ENCODE data around the gene ZC3H18. TPM values are rescaled to one million over a fixed set of nuclear protein-coding genes. Genes with fewer than 3 reads are reported as not detected.

ZC3H18 gene
- total and polyA plus RNA-seq, 2 experiments from 2014 or later, result 16.8 to 37.1 TPM

DNA sequence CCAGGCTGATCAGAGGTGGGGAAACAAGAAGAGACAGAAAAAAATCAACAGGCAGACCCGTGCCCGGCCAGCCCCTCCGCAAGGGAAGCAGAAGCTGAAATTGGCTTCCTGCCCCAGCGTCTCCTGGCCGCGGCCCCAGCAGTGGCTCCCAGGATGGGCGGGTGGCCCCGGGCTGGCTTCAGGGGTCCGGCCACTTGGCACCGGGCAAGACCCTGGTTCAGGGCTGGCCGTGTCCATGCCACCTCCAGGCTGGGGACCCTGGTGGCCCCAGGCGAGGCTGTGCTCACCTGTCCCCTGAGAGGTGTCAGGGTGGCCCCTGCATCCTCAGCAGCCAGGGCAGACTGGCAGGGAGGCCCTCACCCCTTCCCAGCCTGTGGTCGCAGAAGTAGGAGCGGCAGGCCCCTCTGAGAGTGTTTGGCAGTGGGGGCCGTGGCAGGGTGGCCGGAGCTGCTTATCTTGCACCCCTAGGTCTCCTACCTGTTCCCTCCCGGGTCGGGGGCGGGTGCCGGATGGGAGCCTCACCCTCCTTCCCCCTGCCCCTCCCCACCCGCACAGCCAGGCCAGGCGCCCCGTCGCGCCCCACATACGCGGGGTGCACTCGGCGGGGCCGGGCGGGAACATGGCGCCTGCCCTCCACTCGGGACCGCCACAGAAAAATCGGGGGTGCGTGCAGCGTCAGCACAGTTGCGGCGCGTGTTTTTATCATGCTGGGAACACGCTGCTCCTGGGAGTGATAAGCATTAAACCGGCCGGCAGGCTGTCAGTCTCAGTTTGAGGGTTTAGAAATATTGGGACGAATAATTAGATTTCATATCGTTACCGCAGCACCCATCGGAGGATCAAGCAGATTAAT is 46.7 kb upstream of the ZC3H18 start:
- H2AFZ ChIP-seq, result no peak overlapping the region
- H3K9me3 ChIP-seq (ENCODE audit: low read depth), result no peaks in the 10 kb centered on the region
- no peaks in the 10 kb centered on the region for H4K20me1 ChIP-seq (ENCODE audit: insufficient read depth, poor library complexity, severe bottlenecking)
- peaks cover 14% of the 10 kb centered on the region for H3K4me1 ChIP-seq (ENCODE audit: insufficient read depth)
- no peaks in the 10 kb centered on the region for H3K9me2 ChIP-seq (replicated peaks; ENCODE audit: insufficient read depth)
- no peak overlapping the region for H3K4me3 ChIP-seq
- no peak for DNase-seq (ENCODE audit: low spot score)
- no peak overlapping the region for H3K4me2 ChIP-seq
- TF ChIP-seq EZH2 (IDR thresholded peaks at IDR 0.05; ENCODE audit: borderline replicate concordance) (no peak), EZH2phosphoT487 (IDR thresholded peaks at IDR 0.05; ENCODE audit: low read depth, severe bottlenecking, unreplicated experiment) (no peak), CTCF (IDR thresholded peaks at IDR 0.05; ENCODE audit: poor library complexity) (no peak)
- 86% methylated on average over 39 of the region's 47 CpGs for WGBS (ENCODE audit: low lambda C conversion rate, missing lambda C conversion rate)
- no peaks in the 10 kb centered on the region for H3K27me3 ChIP-seq
- no peaks in the 10 kb centered on the region for H3K79me2 ChIP-seq
- no peak overlapping the region for H3K27ac ChIP-seq
- H3K36me3 ChIP-seq (replicated peaks; ENCODE audit: insufficient read depth, low read depth), result no peaks in the 10 kb centered on the region

DNA sequence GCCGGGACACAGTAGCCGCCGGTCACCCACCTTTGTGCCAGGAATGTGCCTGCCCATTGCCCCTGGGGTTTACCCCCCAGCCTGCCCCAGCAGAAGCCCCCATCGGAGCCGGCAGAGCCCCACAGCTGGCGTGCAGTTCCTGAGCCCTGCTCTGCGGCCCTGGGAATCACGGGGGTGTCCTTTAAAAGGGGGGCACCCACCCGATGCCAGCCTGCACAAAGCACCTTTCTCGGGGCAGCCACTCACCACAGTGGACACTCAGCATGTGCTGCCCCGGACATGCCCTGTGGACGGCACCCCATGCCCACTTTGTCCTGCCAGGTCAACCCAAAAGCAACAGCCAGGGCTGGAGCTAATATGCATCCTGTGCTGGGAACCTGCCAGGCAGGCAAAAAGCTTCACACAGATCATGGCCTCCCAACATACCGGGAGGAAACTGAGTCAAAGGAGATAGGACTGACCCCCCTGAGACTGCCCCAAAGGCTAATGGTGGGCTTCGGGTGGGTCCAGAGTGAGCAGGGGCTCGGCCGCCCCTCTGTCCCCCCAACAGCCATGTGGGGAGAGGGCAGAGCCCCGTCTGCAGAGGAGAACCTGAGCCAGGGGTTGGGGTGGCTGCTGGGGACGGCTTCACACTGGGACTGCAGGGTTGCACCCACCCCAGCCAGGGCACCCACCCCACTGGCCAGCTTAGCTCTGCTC is 45.8 kb upstream of the ZC3H18 start:
- DNase-seq (ENCODE audit: low spot score), result no peak
- Histone ChIP-seq H3K27me3 (no peaks in the 10 kb centered on the region), H3K4me1 (ENCODE audit: insufficient read depth) (peaks cover 14% of the 10 kb centered on the region), H2AFZ (no peak overlapping the region), H3K4me2 (no peak overlapping the region), H3K9me3 (ENCODE audit: low read depth) (no peaks in the 10 kb centered on the region), H3K36me3 (replicated peaks; ENCODE audit: insufficient read depth, low read depth) (no peaks in the 10 kb centered on the region), H3K9me2 (replicated peaks; ENCODE audit: insufficient read depth) (no peaks in the 10 kb centered on the region), H3K4me3 (no peak overlapping the region), H4K20me1 (ENCODE audit: insufficient read depth, poor library complexity, severe bottlenecking) (no peaks in the 10 kb centered on the region), H3K27ac (no peak overlapping the region), H3K79me2 (no peaks in the 10 kb centered on the region)
- TF ChIP-seq EZH2 (IDR thresholded peaks at IDR 0.05; ENCODE audit: borderline replicate concordance) (no peak), CTCF (IDR thresholded peaks at IDR 0.05; ENCODE audit: poor library complexity) (no peak), EZH2phosphoT487 (IDR thresholded peaks at IDR 0.05; ENCODE audit: low read depth, severe bottlenecking, unreplicated experiment) (no peak)
- WGBS (ENCODE audit: low lambda C conversion rate, missing lambda C conversion rate), result 91% methylated on average over 14 of the region's 18 CpGs

DNA sequence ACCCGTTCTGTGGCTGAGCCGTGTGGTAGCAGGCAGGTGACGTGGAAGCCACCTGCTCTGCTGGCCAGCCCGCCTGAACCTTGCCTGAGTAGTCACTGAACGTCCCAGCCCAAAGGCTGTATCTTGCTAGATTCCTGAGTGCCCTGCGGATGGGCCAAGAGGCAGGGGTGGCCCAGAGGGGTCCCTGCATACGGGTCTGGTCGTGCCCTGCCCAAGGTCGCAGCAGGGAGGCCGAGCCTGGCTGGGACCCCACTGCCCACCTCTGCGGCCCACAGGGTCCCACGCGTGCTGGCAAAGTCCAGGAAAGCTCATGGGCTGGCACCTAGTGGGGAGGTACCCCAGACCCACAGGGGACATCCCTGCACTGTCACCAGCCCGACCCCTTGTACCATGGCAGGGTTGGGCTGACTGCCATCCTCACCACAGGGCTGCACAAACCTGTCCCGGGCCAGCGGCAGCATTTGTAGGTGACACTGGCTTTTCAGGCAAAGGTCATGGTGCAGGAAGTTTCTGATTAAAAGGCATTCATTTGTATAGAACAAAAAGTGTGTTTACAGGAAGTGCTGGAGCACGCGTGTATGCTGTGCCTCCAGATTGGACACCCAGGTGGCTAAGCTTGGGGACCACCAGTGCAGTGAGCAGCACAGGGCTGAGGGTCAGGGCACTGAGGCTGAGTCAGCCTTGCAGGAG is 45.1 kb upstream of the ZC3H18 start:
- Histone ChIP-seq H2AFZ (no peak overlapping the region), H3K9me3 (ENCODE audit: low read depth) (no peaks in the 10 kb centered on the region), H3K27ac (peak overlapping the region; percentile 43), H3K4me1 (ENCODE audit: insufficient read depth) (peaks cover 14% of the 10 kb centered on the region), H3K27me3 (no peaks in the 10 kb centered on the region), H3K4me2 (no peak overlapping the region), H3K4me3 (no peak overlapping the region), H3K9me2 (replicated peaks; ENCODE audit: insufficient read depth) (no peaks in the 10 kb centered on the region), H4K20me1 (ENCODE audit: insufficient read depth, poor library complexity, severe bottlenecking) (no peaks in the 10 kb centered on the region), H3K79me2 (no peaks in the 10 kb centered on the region), H3K36me3 (replicated peaks; ENCODE audit: insufficient read depth, low read depth) (no peaks in the 10 kb centered on the region)
- no peak for TF ChIP-seq EZH2 (IDR thresholded peaks at IDR 0.05; ENCODE audit: borderline replicate concordance)
- TF ChIP-seq CTCF (IDR thresholded peaks at IDR 0.05; ENCODE audit: poor library complexity), result no peak
- TF ChIP-seq EZH2phosphoT487 (IDR thresholded peaks at IDR 0.05; ENCODE audit: low read depth, severe bottlenecking, unreplicated experiment), result no peak
- no peak for DNase-seq (ENCODE audit: low spot score)
- WGBS (ENCODE audit: low lambda C conversion rate, missing lambda C conversion rate), result 79% methylated on average over 18 of the region's 18 CpGs
